ENCODE results near the gene SLC25A41. TPM values are rescaled to one million over a fixed set of nuclear protein-coding genes. Genes with fewer than 3 reads are reported as not detected.
A peak's percentile ranks its signal among the peaks of the same experiment; 100 is the strongest.
"Not testable (repeated sequence)": the region's sequence is repeated elsewhere in the genome, so short reads cannot be mapped to it uniquely, and the experiment has no call there.

The SLC25A41 gene
- total RNA-seq, 2 experiments from 2014 or later = 0.46 to 0.64 TPM

DNA sequence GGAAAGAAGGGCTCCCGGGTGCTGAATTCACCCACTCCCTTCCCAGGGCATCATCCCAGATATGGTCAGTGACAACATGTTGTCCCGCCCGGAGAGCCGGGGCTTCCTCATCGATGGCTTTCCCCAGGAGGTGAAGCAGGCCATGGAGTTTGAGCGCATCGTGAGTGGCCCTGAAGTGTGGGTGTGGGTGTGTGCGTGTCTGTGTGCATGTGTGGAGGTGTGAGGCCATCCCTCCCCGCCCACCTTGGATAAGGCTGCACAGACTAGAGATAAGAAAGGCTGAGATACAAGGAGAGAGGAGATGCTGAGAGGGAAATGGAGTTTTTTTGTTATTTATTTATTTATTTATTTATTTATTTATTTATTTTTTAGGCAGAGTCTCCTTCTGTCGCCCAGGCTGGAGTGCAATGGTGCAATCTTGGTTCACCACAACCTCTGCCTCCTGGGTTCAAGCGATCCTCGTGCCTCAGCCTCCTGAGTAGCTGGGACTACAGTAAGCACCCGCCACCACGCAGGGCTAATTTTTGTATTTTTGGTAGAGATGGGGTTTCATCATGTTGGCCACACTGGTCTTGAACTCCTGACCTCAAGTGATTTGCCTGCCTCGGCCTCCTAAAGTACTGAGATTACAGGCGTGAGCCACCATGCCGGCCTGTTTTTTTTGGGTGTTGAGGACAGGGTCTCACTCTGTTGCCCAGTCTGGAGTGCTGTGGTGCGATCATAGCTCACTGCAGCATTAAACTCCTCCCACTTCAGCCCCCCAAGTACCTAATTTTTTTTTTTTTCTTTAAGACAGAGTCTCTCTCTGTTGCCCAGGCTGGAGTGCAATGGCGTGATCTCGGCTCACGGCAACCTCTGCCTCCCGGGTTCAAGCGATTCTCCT lies 33.3 kb downstream of the SLC25A41 start:
- intact Hi-C loops (cut with DNase I, micrococcal nuclease); DNase-seq; H3K27me3 Mint-ChIP-seq; H3K36me3 Mint-ChIP-seq (ENCODE audit: low read depth); H3K9me3 Mint-ChIP-seq (ENCODE audit: low read depth); H3K27ac Mint-ChIP-seq; H3K4me3 Mint-ChIP-seq; H3K4me1 Mint-ChIP-seq; ATAC-seq: not testable (repeated sequence)
- POLR2A ChIA-PET = interaction anchor here (0.6 kb wide), 1 partner anchor 1205 kb away, joined by 5 read pairs; no protein-coding TSS in a partner anchor
- CTCF ChIA-PET = interaction anchor here (0.7 kb wide), 1 partner anchor 21 kb away, joined by 5 read pairs; no protein-coding TSS in a partner anchor

DNA sequence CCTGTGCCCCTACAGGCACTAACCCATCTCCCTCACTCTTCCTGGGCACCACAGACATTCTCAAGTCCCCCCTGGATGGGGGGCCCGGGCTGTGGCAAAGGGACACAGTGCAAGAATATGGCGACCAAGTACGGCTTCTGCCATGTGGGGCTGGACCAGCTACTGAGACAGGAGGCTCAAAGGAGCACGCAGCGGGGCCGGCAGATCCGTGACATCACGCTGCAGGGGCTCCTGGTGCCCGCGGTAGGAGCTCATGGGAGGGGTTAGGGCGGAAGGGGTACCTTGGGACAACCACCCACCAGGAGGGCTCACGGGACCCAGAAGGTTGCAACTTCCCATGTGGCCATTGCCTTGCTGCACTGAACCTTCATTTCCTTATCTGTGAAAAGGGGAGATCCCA lies 37.3 kb downstream of the SLC25A41 start:
- Mint-ChIP-seq H3K27me3 (no peaks in the 10 kb centered on the region), H3K4me1 (peaks cover 18% of the 10 kb centered on the region), H3K4me3 (no peak overlapping the region), H3K36me3 (ENCODE audit: low read depth) (peaks cover 12% of the 10 kb centered on the region), H3K27ac (no peak overlapping the region), H3K9me3 (ENCODE audit: low read depth) (no peaks in the 10 kb centered on the region)
- DNase-seq = no peak
- intact Hi-C loops (cut with DNase I, micrococcal nuclease) = no loop called here
- CTCF ChIA-PET = no interaction called here
- POLR2A ChIA-PET = no interaction called here
- no peak for ATAC-seq

DNA sequence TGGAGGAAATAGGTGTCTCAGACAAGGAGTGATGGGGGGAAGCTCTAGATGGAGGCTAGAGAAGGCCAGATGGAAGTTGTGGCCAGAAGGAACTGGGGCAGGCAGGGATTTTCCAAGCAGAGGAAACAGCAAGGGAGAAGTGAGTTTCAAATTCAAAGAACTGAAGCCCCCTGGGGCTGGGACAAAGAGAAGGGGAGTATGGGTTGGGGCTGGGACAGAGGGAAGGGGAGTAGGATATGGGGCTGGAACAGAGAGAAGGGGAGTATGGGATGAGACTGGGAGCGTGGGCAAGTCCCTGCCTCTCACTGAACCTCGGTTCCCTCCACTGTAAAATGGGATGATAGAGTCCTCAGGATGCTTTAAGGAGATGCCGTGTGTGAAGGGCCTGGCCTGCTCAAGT lies 38.7 kb downstream of the SLC25A41 start:
- Mint-ChIP-seq H3K4me3 (peak overlapping the region; percentile 36), H3K27ac (no peak overlapping the region), H3K36me3 (ENCODE audit: low read depth) (peaks cover 18% of the 10 kb centered on the region), H3K9me3 (ENCODE audit: low read depth) (no peaks in the 10 kb centered on the region), H3K4me1 (peaks cover 22% of the 10 kb centered on the region), H3K27me3 (no peaks in the 10 kb centered on the region)
- no peak for ATAC-seq
- ChIA-PET POLR2A (no interaction called here), CTCF (no interaction called here)
- DNase-seq = no peak
- intact Hi-C loops (cut with DNase I, micrococcal nuclease) = no loop called here

DNA sequence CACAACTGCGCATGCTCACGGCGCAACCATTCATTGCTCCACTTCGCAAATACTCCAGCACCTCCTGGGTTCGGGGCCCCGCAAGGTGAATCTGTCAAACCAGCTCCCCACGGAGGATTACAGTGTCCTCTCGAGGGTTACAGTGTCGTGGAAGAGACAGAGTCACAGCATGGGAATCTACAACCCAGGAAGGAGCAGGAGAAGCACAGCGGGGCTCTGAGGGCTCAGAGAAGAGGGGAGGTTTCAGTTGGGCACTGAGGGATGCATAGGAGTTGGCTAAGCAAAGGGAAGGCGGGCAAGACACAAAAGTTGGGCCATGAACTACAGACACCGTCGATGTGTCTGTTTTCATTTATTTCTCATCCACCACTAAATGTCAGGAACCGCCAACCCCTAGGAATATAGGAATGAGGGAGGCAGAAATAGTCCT lies 39.6 kb downstream of the SLC25A41 start:
- peaks cover 22% of the 10 kb centered on the region for H3K36me3 Mint-ChIP-seq (ENCODE audit: low read depth)
- H3K9me3 Mint-ChIP-seq (ENCODE audit: low read depth) = no peaks in the 10 kb centered on the region
- intact Hi-C loops (cut with DNase I, micrococcal nuclease) = loop anchor here (1.0 to 2.0 kb wide), 12 partner anchors 21 to 603 kb away; partner anchors contain the start of genes CLPP (in 2 of the 2), DUS3L (in 1 of the 2), GPR108 (in 1 of the 2) and RFX2 (in 1 of the 2)
- ATAC-seq = no peak
- peak overlapping the region; percentile 91 for H3K27ac Mint-ChIP-seq
- POLR2A ChIA-PET = interaction anchor here (0.6 to 1.6 kb wide), 3 partner anchors 17 to 31 kb away, joined by 3 to 6 read pairs (median 3); partner anchors contain the start of genes ALKBH7 and KHSRP
- H3K4me1 Mint-ChIP-seq = peaks cover 22% of the 10 kb centered on the region
- peak overlapping the region; percentile 85 for H3K4me3 Mint-ChIP-seq
- no peak for DNase-seq
- CTCF ChIA-PET = no interaction called here
- no peaks in the 10 kb centered on the region for H3K27me3 Mint-ChIP-seq

DNA sequence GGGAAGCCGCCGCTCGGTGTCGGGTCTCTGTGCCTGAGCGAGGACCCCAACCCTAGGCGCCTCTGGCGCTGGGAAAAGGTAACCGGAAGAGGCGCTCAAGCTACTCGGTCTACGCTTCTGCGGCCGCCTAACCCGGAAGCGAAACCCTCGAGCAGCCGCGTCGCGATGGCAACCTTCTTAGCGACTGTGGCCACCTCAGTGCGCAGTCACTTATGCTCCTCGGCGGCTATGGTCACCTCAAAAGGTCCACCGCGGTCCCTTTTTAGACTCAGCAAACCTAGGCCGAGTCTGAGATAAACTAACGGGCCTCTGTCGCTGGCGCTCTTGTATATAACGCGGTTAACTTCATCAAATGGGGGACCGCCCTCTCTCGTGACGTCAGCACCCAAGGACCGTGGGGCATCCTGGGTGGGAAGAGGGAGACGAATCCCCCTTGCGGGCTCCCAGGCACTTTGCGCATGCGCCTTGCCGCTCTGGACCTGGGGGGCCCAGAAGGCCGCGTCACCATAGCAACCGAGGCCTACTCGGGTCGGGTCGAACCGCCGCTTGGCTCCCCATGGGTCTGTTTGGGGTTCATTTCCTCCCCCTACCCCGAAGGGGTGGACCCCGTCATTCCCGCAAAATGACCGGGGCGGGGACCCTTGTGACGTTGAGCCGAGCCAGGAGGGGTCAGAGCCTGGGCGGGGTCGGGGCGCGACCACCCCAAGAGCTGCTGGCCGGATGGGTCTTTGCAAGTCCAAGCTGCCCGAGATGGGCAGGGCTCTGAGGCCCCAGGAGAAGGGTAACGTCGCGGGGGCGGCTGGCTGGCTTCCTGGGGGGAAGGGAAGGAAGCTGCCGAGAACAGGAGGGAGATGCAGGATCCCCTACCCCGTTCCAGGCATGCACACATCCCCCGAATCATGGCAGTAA lies 40.2 kb downstream of the SLC25A41 start, which contains the start of gene GTF2F1:
Gene GTF2F1, minus strand, starts transcription at position 91 of the 909 bp plus-strand sequence. CDS start 169 bp downstream, outside the sequence.
- Mint-ChIP-seq H3K36me3 (ENCODE audit: low read depth) (peaks cover 23% of the 10 kb centered on the region), H3K27ac (peak within 1 kb of the TSS; percentile 91), H3K4me3 (peak within 1 kb of the TSS; percentile 85), H3K9me3 (ENCODE audit: low read depth) (no peaks in the 10 kb centered on the region), H3K27me3 (no peaks in the 10 kb centered on the region), H3K4me1 (peaks cover 22% of the 10 kb centered on the region)
- intact Hi-C loops (cut with DNase I, micrococcal nuclease) = loop anchor here (1.0 to 2.0 kb wide), 12 partner anchors 20 to 603 kb away; partner anchors contain the start of genes CLPP (in 2 of the 2), DUS3L (in 1 of the 2), GPR108 (in 1 of the 2) and RFX2 (in 1 of the 2)
- peak; percentile 96 for DNase-seq
- peak; percentile 89 for ATAC-seq
- ChIA-PET CTCF (no interaction called here), POLR2A (interaction anchor here (0.6 to 1.6 kb wide), 5 partner anchors 18 to 65 kb away, joined by 3 to 6 read pairs (median 5); partner anchors contain the start of genes ALKBH7 and KHSRP)

DNA sequence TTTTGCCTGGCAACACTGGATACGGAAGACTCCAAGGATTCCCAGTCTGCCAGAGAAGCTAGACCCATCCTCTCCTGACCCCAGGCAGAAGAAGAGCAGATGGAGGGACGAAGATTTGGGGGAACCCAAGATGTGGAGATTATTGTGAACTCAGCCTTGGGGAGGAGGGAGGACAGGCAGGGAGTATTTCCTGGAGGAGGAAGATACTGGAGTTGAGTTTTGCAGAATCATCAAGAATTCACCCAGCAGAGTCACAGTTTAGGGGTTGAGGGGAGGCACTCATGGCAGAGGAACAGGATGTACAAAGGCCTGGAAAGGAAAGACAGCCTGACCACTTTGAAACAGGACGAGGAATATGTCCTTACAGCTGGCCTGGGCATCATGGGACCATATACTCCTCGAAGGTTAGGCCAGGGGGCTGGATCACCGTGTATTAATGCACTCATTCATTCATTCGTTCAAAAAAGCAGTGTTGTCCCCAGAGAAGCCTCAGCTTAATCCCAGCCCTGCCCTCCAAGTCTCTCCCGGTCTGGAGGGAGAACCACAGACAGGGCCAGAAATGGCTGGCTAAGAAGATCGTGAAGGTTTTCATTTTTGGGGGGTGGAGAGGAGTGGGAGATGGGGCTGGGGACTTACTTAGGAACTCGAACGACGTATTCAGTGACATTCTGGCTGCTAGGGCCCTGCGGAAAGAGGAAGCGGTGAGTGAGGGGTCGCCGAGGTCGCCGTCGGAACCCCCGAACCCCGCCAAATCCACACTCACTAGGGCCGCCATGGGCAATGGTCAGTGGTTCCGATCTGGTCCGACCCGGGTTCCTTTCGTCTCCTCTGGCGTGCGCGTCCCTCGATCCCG lies 41.1 kb downstream of the SLC25A41 start:
- Mint-ChIP-seq H3K4me3 (peak overlapping the region; percentile 85), H3K27me3 (no peaks in the 10 kb centered on the region), H3K9me3 (ENCODE audit: low read depth) (no peaks in the 10 kb centered on the region), H3K36me3 (ENCODE audit: low read depth) (peaks cover 25% of the 10 kb centered on the region), H3K27ac (peak overlapping the region; percentile 91), H3K4me1 (peaks cover 22% of the 10 kb centered on the region)
- POLR2A ChIA-PET = interaction anchor here (0.6 to 1.6 kb wide), 3 partner anchors 20 to 64 kb away, joined by 5 to 6 read pairs (median 6); partner anchors contain the start of gene ALKBH7
- peak; percentile 1 for ATAC-seq
- DNase-seq = no peak
- intact Hi-C loops (cut with DNase I, micrococcal nuclease) = loop anchor here (1.0 to 2.0 kb wide), 12 partner anchors 19 to 602 kb away; partner anchors contain the start of genes CLPP (in 2 of the 2), DUS3L (in 1 of the 2), GPR108 (in 1 of the 2) and RFX2 (in 1 of the 2)
- CTCF ChIA-PET = interaction anchor here (0.8 kb wide), 1 partner anchor 30 kb away, joined by 4 read pairs; no protein-coding TSS in a partner anchor

DNA sequence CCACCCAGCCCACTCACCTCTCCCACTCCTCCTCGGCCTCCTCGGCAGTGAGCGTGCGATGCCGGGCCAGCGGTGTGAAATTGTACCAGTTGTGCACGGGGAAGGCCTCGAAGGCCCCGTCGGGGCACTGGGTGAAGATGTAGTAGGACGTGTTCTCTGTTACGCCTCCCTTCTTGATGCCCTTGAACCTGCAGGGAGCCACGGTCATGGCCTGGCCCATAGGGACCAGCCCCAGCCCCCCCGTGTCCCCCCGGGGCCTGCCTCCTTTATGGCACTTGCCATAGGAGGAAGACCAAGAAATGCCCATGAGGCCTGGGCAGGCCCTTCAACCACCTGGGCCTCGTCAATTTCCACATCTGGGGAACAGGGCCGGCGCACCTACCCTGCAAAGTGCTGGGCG lies 46.2 kb downstream of the SLC25A41 start:
- Mint-ChIP-seq H3K27ac (no peak overlapping the region), H3K4me3 (no peak overlapping the region), H3K27me3 (no peaks in the 10 kb centered on the region), H3K9me3 (ENCODE audit: low read depth) (no peaks in the 10 kb centered on the region), H3K36me3 (ENCODE audit: low read depth) (peaks cover 45% of the 10 kb centered on the region), H3K4me1 (peaks cover 11% of the 10 kb centered on the region)
- intact Hi-C loops (cut with DNase I, micrococcal nuclease) = no loop called here
- ChIA-PET CTCF (interaction anchor here (0.7 kb wide), 1 partner anchor 167 kb away, joined by 3 read pairs; no protein-coding TSS in a partner anchor), POLR2A (interaction anchor here (0.5 kb wide), 1 partner anchor 115 kb away, joined by 3 read pairs; no protein-coding TSS in a partner anchor)
- no peak for DNase-seq
- no peak for ATAC-seq

DNA sequence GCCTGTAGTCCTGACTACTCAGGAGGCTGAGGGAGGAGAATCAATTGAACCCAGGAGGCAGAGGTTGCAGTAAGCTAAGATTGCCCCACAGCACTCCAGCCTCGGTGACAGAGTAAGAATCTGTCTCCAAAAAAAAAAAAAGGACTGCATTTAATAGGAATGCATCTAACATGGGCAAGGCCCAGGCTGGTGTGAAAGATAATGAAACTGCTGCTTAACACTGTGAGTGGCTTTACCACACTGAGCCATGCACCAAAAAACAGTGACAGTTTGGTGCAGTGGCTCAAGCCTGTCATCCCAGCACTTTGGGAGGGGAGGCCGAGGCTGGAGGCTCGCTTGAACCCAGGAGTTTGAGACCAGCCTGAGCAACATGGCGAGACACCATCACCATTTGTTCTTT lies 49.2 kb downstream of the SLC25A41 start:
- no peak for DNase-seq
- ChIA-PET POLR2A (no interaction called here), CTCF (interaction anchor here (0.7 kb wide), 1 partner anchor 393 kb away, joined by 3 read pairs; no protein-coding TSS in a partner anchor)
- no peak overlapping the region for H3K27ac Mint-ChIP-seq
- peaks cover 54% of the 10 kb centered on the region for H3K36me3 Mint-ChIP-seq (ENCODE audit: low read depth)
- H3K9me3 Mint-ChIP-seq (ENCODE audit: low read depth) = no peaks in the 10 kb centered on the region
- no peak overlapping the region for H3K4me3 Mint-ChIP-seq
- no peak for ATAC-seq
- intact Hi-C loops (cut with DNase I, micrococcal nuclease) = no loop called here
- no peaks in the 10 kb centered on the region for H3K4me1 Mint-ChIP-seq
- H3K27me3 Mint-ChIP-seq = no peaks in the 10 kb centered on the region

DNA sequence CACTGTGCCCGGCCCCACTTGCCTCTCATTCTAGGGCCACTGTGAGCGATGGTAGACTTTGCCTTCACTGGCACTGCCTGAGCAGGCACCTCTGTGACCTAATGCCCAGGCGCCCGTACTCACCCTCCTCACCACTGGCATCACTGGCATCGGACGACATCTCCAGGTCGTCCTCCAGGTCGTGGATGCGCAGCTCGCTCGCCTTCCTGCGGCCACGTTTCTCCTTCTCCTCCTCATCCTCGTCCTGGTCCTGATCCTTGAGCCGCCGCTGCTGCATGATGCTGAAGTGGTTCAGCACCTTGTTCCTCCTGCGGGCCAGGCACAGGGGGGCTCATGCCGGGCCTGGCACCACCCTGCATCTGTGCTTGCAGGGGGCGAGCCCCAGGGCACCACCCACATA lies 50.4 kb downstream of the SLC25A41 start:
- no peaks in the 10 kb centered on the region for H3K27me3 Mint-ChIP-seq
- ATAC-seq (no peak), DNase-seq (no peak)
- intact Hi-C loops (cut with DNase I, micrococcal nuclease) = no loop called here
- H3K4me3 Mint-ChIP-seq = no peak overlapping the region
- no peaks in the 10 kb centered on the region for H3K9me3 Mint-ChIP-seq (ENCODE audit: low read depth)
- H3K36me3 Mint-ChIP-seq (ENCODE audit: low read depth) = peaks cover 50% of the 10 kb centered on the region
- H3K4me1 Mint-ChIP-seq = no peaks in the 10 kb centered on the region
- no peak overlapping the region for H3K27ac Mint-ChIP-seq
- CTCF ChIA-PET = no interaction called here
- POLR2A ChIA-PET = no interaction called here

DNA sequence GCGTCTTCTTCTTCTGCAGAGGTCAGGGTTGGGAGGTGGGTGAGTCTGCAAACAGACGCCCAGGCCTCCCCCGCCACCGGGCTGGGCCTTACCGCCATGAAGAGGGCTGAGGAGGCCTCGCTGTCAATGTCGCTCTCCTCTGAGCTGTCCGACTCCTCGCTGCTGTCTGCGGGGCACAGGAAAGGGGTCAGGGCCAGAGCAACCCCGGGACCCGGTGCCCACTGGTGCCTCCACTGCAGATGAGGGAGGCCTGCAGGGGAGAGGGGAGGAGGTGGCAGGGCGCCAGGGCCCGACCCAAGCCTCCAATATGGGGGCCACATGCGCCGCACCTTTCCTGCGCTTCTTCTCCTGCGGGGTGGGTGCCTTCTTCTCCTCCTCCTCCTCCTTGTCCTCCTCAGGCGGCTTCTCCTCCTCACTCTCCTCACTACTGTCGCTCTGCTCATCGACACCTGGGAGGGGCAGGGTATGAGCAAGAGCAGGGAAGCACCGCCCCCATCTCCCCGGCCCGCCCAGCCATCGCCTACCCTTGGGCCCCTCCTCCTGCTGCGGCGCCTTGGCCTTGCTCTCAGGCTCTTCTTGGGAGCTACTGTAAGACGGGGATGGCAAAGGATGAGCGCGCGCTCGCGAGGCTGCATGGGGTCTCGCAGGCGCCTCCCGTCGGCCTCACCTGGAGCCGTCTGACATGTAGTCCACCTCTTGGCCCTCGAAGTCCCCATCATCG lies 52.4 kb downstream of the SLC25A41 start:
- no peaks in the 10 kb centered on the region for H3K9me3 Mint-ChIP-seq (ENCODE audit: low read depth)

More for the DNA sequence above, 52.4 kb downstream of the SLC25A41 start:
- Mint-ChIP-seq H3K36me3 (ENCODE audit: low read depth) (peaks cover 45% of the 10 kb centered on the region), H3K27me3 (no peaks in the 10 kb centered on the region), H3K27ac (no peak overlapping the region), H3K4me3 (no peak overlapping the region), H3K4me1 (no peaks in the 10 kb centered on the region)
- ChIA-PET POLR2A (no interaction called here), CTCF (no interaction called here)
- intact Hi-C loops (cut with DNase I, micrococcal nuclease) = no loop called here
- ATAC-seq (no peak), DNase-seq (no peak)

Measured in activated CD4-positive, alpha-beta T cell treated with anti-CD3 and anti-CD28 coated beads for 36 hours (primary cell).